ENCODE results near the gene CYBRD1. TPM values are rescaled to one million over a fixed set of nuclear protein-coding genes. Genes with fewer than 3 reads are reported as not detected.

CYBRD1 gene
- total and polyA plus RNA-seq, 10 of the 15 experiments (the other 5 are each of a cell fraction or from before 2014, with no cell fraction given), result 10.8 to 51.9 (median 29.6) TPM

- peaks cover 9% of the 10 kb centered on the region for H3K4me1 ChIP-seq (ENCODE audit: control insufficient read depth, insufficient read depth, low read length)
- 95% methylated on average over 6 of the region's 6 CpGs for WGBS (ENCODE audit: insufficient coverage, insufficient replicate concordance, low lambda C conversion rate, missing lambda C conversion rate)
- no peak for ATAC-seq
- RAD21 ChIA-PET (ENCODE audit: unreplicated experiment), result no interaction called here
- H3K4me2 ChIP-seq (ENCODE audit: control insufficient read depth, insufficient read depth), result no peak overlapping the region
- H3K4me3 ChIP-seq, result no peak overlapping the region
- no peaks in the 10 kb centered on the region for H4K20me1 ChIP-seq (ENCODE audit: control insufficient read depth, insufficient read depth)
- H3K9me3 ChIP-seq (replicated peaks; ENCODE audit: control insufficient read depth, insufficient read depth, low read length), result peaks cover 6% of the 10 kb centered on the region; the same call in 2 of the 3 replicates
- intact Hi-C loops (cut with micrococcal nuclease; ENCODE audit: unreplicated experiment) (no loop called here), in situ Hi-C loops (cut with MboI) (no loop called here)
- H3K27me3 ChIP-seq (replicated peaks in 1 of 2; ENCODE audit: control insufficient read depth in 2 of 2, insufficient read depth in 2 of 2, low read length in 1 of 2), result no peaks in the 10 kb centered on the region
- H3K79me2 ChIP-seq (ENCODE audit: control insufficient read depth, insufficient read depth, low read length), result no peaks in the 10 kb centered on the region
- no peak overlapping the region for H3K9ac ChIP-seq (ENCODE audit: control insufficient read depth, insufficient read depth, low read length)
- H2AFZ ChIP-seq (ENCODE audit: control insufficient read depth, low read depth, low read length), result no peak overlapping the region
- FAIRE-seq, result no peak
- no peak overlapping the region for H3K27ac ChIP-seq (ENCODE audit: control insufficient read depth, insufficient read depth)
- no peak for DNase-seq (ENCODE audit: low read depth, low spot score)
- TF ChIP-seq MEF2A (IDR thresholded peaks at IDR 0.05; ENCODE audit: insufficient read depth, low read depth, low read length), result no peak
- no peak for TF ChIP-seq POLR2A (IDR thresholded peaks at IDR 0.05; ENCODE audit: low read depth, low read length)
- no peak for TF ChIP-seq PAX5 (IDR thresholded peaks at IDR 0.05; ENCODE audit: borderline replicate concordance, low read depth, low read length)
- TF ChIP-seq NR2F1 (conservative IDR thresholded peaks at IDR 0.05), result no peak
- TF ChIP-seq CEBPZ (IDR thresholded peaks at IDR 0.05; ENCODE audit: low read depth, low read length), result no peak
- no peak for TF ChIP-seq ZBTB4 (CRISPR knock-in tag; IDR thresholded peaks at IDR 0.05)
- no peak for TF ChIP-seq RUNX3 (IDR thresholded peaks at IDR 0.05; ENCODE audit: low read length)
- SMC1A ChIA-PET (ENCODE audit: uncharacterized antibody, unreplicated experiment), result interaction anchor here (1.2 kb wide), 1 partner anchor 16 kb away, joined by 3 read pairs; no protein-coding TSS in a partner anchor
- BruUV-seq (replicated peaks), result no TSS peak
- H3K36me3 ChIP-seq (ENCODE audit: control insufficient read depth in 2 of 2, insufficient read depth in 2 of 2, low read length in 1 of 2), result peaks cover 4 to 9% of the 10 kb centered on the region in 2 experiments; a peak in 2 of 4 replicates
- POLR2A ChIA-PET, result no interaction called here
- CTCF ChIA-PET, result no interaction called here
These were observed 35.1 kb upstream of the CYBRD1 start for GRCh38 chr2:171487201-171487600.
